Activated CD4-positive, alpha-beta T cell treated with anti-CD3 and anti-CD28 coated beads, Interleukin-2, amount 50 U/mL, for 48 hours (primary cell): Measurements from ENCODE around the gene MYH10.

Experiments used
- DNase-seq, 2 experiments: peaks; one replicate each; pipeline ENCODE4 v3.0.0-alpha.2; 2020

The MYH10 gene

GRCh38 chr17:8469964-8470363 lies 160.6 kb downstream of the MYH10 start:
- no peak for DNase-seq

- no peak for DNase-seq
These were observed 161.5 kb downstream of the MYH10 start for GRCh38 chr17:8468980-8469379.

- DNase-seq, result no peak
These were observed 162.4 kb downstream of the MYH10 start for GRCh38 chr17:8468127-8468526.

GRCh38 chr17:8467527-8467926 lies 163.0 kb downstream of the MYH10 start:
- no peak for DNase-seq

- DNase-seq, result no peak
These were observed 163.7 kb downstream of the MYH10 start for GRCh38 chr17:8466873-8467272.

- DNase-seq, result no peak
These were observed 164.1 kb downstream of the MYH10 start for GRCh38 chr17:8466456-8466855.

- no peak for DNase-seq
These were observed 164.8 kb downstream of the MYH10 start for GRCh38 chr17:8465759-8466158.

- DNase-seq, result no peak
These were observed 165.2 kb downstream of the MYH10 start for GRCh38 chr17:8465356-8465755.

GRCh38 chr17:8464941-8465340 lies 165.6 kb downstream of the MYH10 start:
- DNase-seq, result no peak

- no peak for DNase-seq
These were observed 167.4 kb downstream of the MYH10 start for GRCh38 chr17:8463099-8463498.

GRCh38 chr17:8462564-8462963 lies 168.0 kb downstream of the MYH10 start:
- no peak for DNase-seq

- DNase-seq, result no peak
These were observed 170.7 kb downstream of the MYH10 start for GRCh38 chr17:8459831-8460230.

- DNase-seq, result no peak
These were observed 171.4 kb downstream of the MYH10 start for GRCh38 chr17:8459107-8459506.

- DNase-seq, result no peak
These were observed 172.4 kb downstream of the MYH10 start for GRCh38 chr17:8458128-8458527.

- DNase-seq, result no peak
These were observed 174.8 kb downstream of the MYH10 start for GRCh38 chr17:8455665-8456209.

GRCh38 chr17:8453326-8453725 lies 177.2 kb downstream of the MYH10 start:
- DNase-seq, result no peak

GRCh38 chr17:8451933-8452614 lies 178.5 kb downstream of the MYH10 start:
- DNase-seq, result no peak

- DNase-seq, result no peak
These were observed 182.2 kb downstream of the MYH10 start for GRCh38 chr17:8448310-8448709.

- no peak for DNase-seq
These were observed 182.7 kb downstream of the MYH10 start for GRCh38 chr17:8447799-8448198.

GRCh38 chr17:8445536-8445935 lies 185.0 kb downstream of the MYH10 start:
- DNase-seq, result no peak

GRCh38 chr17:8444494-8444893 lies 186.0 kb downstream of the MYH10 start:
- DNase-seq, result no peak

- no peak for DNase-seq
These were observed 186.8 kb downstream of the MYH10 start for GRCh38 chr17:8443756-8444155.

- DNase-seq, result no peak
These were observed 188.2 kb downstream of the MYH10 start for GRCh38 chr17:8442310-8442709.

GRCh38 chr17:8441690-8442089 lies 188.8 kb downstream of the MYH10 start:
- DNase-seq, result no peak

- no peak for DNase-seq
These were observed 190.8 kb downstream of the MYH10 start for GRCh38 chr17:8439681-8440080.
